H9 (cell line): ENCODE measurements around the gene IL4. TPM values are rescaled to one million over a fixed set of nuclear protein-coding genes. Genes with fewer than 3 reads are reported as not detected.

Experiments
- DNase-seq: peaks from one replicate; pipeline ENCODE4 v3.0.0-alpha.2; 2017
- H2AFZ ChIP-seq: one replicate; pipeline ENCODE4 v1.6.1; 2013; ENCODE audit warnings: mild to moderate bottlenecking, low read length, control low read depth, moderate library complexity
- H2AK5ac ChIP-seq: 2 replicates; pipeline ENCODE4 v1.6.1; 2013; ENCODE audit warnings: low read length, control low read depth, mixed read lengths; ENCODE audit not compliant: insufficient read length
- H2BK120ac ChIP-seq: one replicate; pipeline ENCODE4 v1.6.1; 2013; ENCODE audit warnings: low read depth, mild to moderate bottlenecking, low read length, control low read depth, inconsistent platforms; ENCODE audit not compliant: poor library complexity, severe bottlenecking
- H2BK12ac ChIP-seq: 2 replicates; pipeline ENCODE4 v1.6.1; 2013; ENCODE audit warnings: low read length, control low read depth, mixed read lengths, low read depth; ENCODE audit not compliant: insufficient read length
- H2BK15ac ChIP-seq: 2 replicates; pipeline ENCODE4 v1.6.1; 2013; ENCODE audit warnings: low read depth, low read length, control low read depth
- H2BK20ac ChIP-seq: one replicate; pipeline ENCODE4 v1.6.1; 2013; ENCODE audit warnings: low read depth, mild to moderate bottlenecking, low read length, control low read depth, inconsistent platforms; ENCODE audit not compliant: poor library complexity, severe bottlenecking
- H2BK5ac ChIP-seq: 2 replicates; pipeline ENCODE4 v1.6.1; 2013; ENCODE audit warnings: low read length, control low read depth, mixed read lengths; ENCODE audit not compliant: insufficient read length
- H3K14ac ChIP-seq: 2 replicates; pipeline ENCODE4 v1.6.1; 2013; ENCODE audit warnings: low read length, control low read depth; ENCODE audit not compliant: insufficient read depth
- H3K18ac ChIP-seq: 2 replicates; pipeline ENCODE4 v1.6.1; 2013; ENCODE audit warnings: low read depth, mild to moderate bottlenecking, mixed read lengths, low read length, control low read depth; ENCODE audit not compliant: insufficient read length
- H3K23ac ChIP-seq: 2 replicates; pipeline ENCODE4 v1.6.1; 2013; ENCODE audit warnings: low read length, control low read depth, mixed read lengths, low read depth; ENCODE audit not compliant: insufficient read length
- H3K23me2 ChIP-seq: 2 replicates; pipeline ENCODE4 v1.6.1; 2013; ENCODE audit warnings: low read depth, mild to moderate bottlenecking, mixed read lengths, low read length, control low read depth; ENCODE audit not compliant: insufficient read length, poor library complexity, severe bottlenecking
- H3K27ac ChIP-seq: 2 replicates; pipeline ENCODE4 v1.5.1; 2013; ENCODE audit warnings: low read length, control low read depth, mixed read lengths, low read depth; ENCODE audit not compliant: insufficient read length
- H3K27me3 ChIP-seq: 2 replicates; pipeline ENCODE4 v1.6.1; 2013; ENCODE audit warnings: low read length, control low read depth, inconsistent platforms; ENCODE audit not compliant: insufficient read depth
- H3K4ac ChIP-seq: 2 replicates; pipeline ENCODE4 v1.6.1; 2013; ENCODE audit warnings: low read depth, mild to moderate bottlenecking, control low read depth, inconsistent platforms, low read length, moderate library complexity
- H3K4me1 ChIP-seq: 2 replicates; pipeline ENCODE4 v1.6.1; 2013; ENCODE audit warnings: low read length, control low read depth, inconsistent platforms; ENCODE audit not compliant: insufficient read depth
- H3K4me2 ChIP-seq: 2 replicates; pipeline ENCODE4 v1.6.1; 2013; ENCODE audit warnings: low read length, control low read depth, mixed read lengths; ENCODE audit not compliant: insufficient read length, insufficient read depth
- H3K56ac ChIP-seq: 2 replicates; pipeline ENCODE4 v1.6.1; 2013; ENCODE audit warnings: low read depth, mild to moderate bottlenecking, mixed read lengths, low read length, control low read depth; ENCODE audit not compliant: insufficient read length
- H3K79me1 ChIP-seq: 2 replicates; pipeline ENCODE4 v1.6.1; 2013; ENCODE audit warnings: low read depth, mild to moderate bottlenecking, moderate library complexity, low read length, control low read depth, inconsistent platforms; ENCODE audit not compliant: insufficient read depth, poor library complexity, severe bottlenecking
- H3K79me2 ChIP-seq: 2 replicates; pipeline ENCODE4 v1.6.1; 2013; ENCODE audit warnings: low read length, control low read depth, inconsistent platforms; ENCODE audit not compliant: insufficient read depth
- H3K9ac ChIP-seq: 2 replicates; pipeline ENCODE4 v1.6.1; 2013; ENCODE audit warnings: low read length, control low read depth, mixed read lengths; ENCODE audit not compliant: insufficient read length; ENCODE audit errors: extremely low read depth
- H3K9me3 ChIP-seq: one replicate; pipeline ENCODE4 v1.6.1; 2013; ENCODE audit warnings: low read depth, low read length, inconsistent platforms; ENCODE audit not compliant: control insufficient read depth
- H3T11ph ChIP-seq: one replicate; pipeline ENCODE4 v1.6.1; 2013; ENCODE audit warnings: mild to moderate bottlenecking, low read length, control low read depth, inconsistent platforms
- H4K20me1 ChIP-seq: one replicate; pipeline ENCODE4 v1.6.1; 2013; ENCODE audit not compliant: control insufficient read depth, insufficient read length, insufficient read depth
- H4K5ac ChIP-seq: 2 replicates; pipeline ENCODE4 v1.6.1; 2013; ENCODE audit warnings: low read depth, mild to moderate bottlenecking, mixed read lengths, low read length, control low read depth; ENCODE audit not compliant: insufficient read length
- H4K8ac ChIP-seq: replicated peaks from 2 replicates; pipeline ENCODE4 v1.6.1; 2013; ENCODE audit warnings: low read length, control low read depth, mixed read lengths, low read depth; ENCODE audit not compliant: insufficient read length
- H4K91ac ChIP-seq: 2 replicates; pipeline ENCODE4 v1.6.1; 2013; ENCODE audit warnings: low read depth, mild to moderate bottlenecking, moderate library complexity, mixed read lengths, low read length, control low read depth; ENCODE audit not compliant: insufficient read length
- H3K27ac Mint-ChIP-seq, 3 experiments: 2 replicates in 2 of 3; 3 replicates in 1 of 3; pipeline ENCODE4 v1.8.0; 2020 to 2021; ENCODE audit warnings: mixed read lengths in 3 of 3, mild to moderate bottlenecking in 1 of 3, moderate library complexity in 1 of 3
- H3K27me3 Mint-ChIP-seq: 2 replicates; pipeline ENCODE4 v1.8.0; 2021; ENCODE audit warnings: low read depth, mild to moderate bottlenecking, moderate library complexity, mixed read lengths
- H3K36me3 Mint-ChIP-seq, 3 experiments: 2 replicates in 2 of 3; 3 replicates in 1 of 3; pipeline ENCODE4 v1.8.0; 2020 to 2021; ENCODE audit warnings: low read depth in 3 of 3, mixed read lengths in 3 of 3; ENCODE audit not compliant: insufficient read depth in 1 of 3
- H3K4me1 Mint-ChIP-seq, 2 experiments: 2 replicates each; pipeline ENCODE4 v1.8.0; 2020; ENCODE audit warnings: mixed read lengths in 2 of 2
- H3K4me3 Mint-ChIP-seq, 2 experiments: 2 replicates in 1 of 2; 3 replicates in 1 of 2; pipeline ENCODE4 v1.8.0; 2020 to 2021; ENCODE audit warnings: mild to moderate bottlenecking in 2 of 2, mixed read lengths in 2 of 2, moderate library complexity in 1 of 2
- H3K9me3 Mint-ChIP-seq, 2 experiments: 2 replicates in 1 of 2; 3 replicates in 1 of 2; pipeline ENCODE4 v1.8.0; 2020; ENCODE audit warnings: mild to moderate bottlenecking in 2 of 2, mixed read lengths in 2 of 2, moderate library complexity in 1 of 2
- WGBS: extraction: QIAGEN DNeasy Blood & Tissue Kit; methylation state at CpG from one replicate; pipeline ENCODE4 v1.1.7; 2013; ENCODE audit warnings: missing lambda C conversion rate, low lambda C conversion rate, mixed read lengths; ENCODE audit not compliant: insufficient read length; ENCODE audit errors: extremely low coverage; 5-methylcytosine and 5-hydroxymethylcytosine counted together
- total RNA-seq: library from RNA; stranded (reverse); gene quantifications from 2 replicates; pipeline ENCODE4 v1.2.1, GENCODE V29; 2021
- TF ChIP-seq, protein P1 (sequence below): fragments of 200-600 bp; sonication (generic); conservative IDR thresholded peaks from 3 replicates; pipeline ENCODE4 v1.8.0; 2021; ENCODE audit warnings: antibody characterized with exemption, mild to moderate bottlenecking

IL4 gene
- total RNA-seq, 1 experiment from 2014 or later, result not detected

GRCh38 chr5:132679717-132680380, 6.1 kb downstream of the IL4 start:
- no peaks in the 10 kb centered on the region; the same call in 1 of the 2 replicates for H3K27me3 Mint-ChIP-seq
- DNase-seq, result peak; percentile 21
- H3K4ac ChIP-seq, result no peak overlapping the region
- no peak overlapping the region for H4K8ac ChIP-seq
- H3K56ac ChIP-seq, result no peak overlapping the region
- TF ChIP-seq, protein P1, sequence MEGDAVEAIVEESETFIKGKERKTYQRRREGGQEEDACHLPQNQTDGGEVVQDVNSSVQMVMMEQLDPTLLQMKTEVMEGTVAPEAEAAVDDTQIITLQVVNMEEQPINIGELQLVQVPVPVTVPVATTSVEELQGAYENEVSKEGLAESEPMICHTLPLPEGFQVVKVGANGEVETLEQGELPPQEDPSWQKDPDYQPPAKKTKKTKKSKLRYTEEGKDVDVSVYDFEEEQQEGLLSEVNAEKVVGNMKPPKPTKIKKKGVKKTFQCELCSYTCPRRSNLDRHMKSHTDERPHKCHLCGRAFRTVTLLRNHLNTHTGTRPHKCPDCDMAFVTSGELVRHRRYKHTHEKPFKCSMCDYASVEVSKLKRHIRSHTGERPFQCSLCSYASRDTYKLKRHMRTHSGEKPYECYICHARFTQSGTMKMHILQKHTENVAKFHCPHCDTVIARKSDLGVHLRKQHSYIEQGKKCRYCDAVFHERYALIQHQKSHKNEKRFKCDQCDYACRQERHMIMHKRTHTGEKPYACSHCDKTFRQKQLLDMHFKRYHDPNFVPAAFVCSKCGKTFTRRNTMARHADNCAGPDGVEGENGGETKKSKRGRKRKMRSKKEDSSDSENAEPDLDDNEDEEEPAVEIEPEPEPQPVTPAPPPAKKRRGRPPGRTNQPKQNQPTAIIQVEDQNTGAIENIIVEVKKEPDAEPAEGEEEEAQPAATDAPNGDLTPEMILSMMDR, result no peak
- no peak overlapping the region for H3K4me2 ChIP-seq
- no peaks in the 10 kb centered on the region for H3K9me3 ChIP-seq
- WGBS, result no CpG with 5 or more reads among the region's 15 CpGs
- no peaks in the 10 kb centered on the region for H3K79me1 ChIP-seq
- no peak overlapping the region for H4K5ac ChIP-seq
- no peak overlapping the region for H2BK12ac ChIP-seq
- H3K9ac ChIP-seq, result no peak overlapping the region
- no peaks in the 10 kb centered on the region for H3K23me2 ChIP-seq
- no peak overlapping the region for H3K27ac ChIP-seq
- no peak overlapping the region for H2AFZ ChIP-seq
- no peak overlapping the region for H3K4me3 Mint-ChIP-seq
- no peak overlapping the region for H2BK15ac ChIP-seq
- no peak overlapping the region for H2AK5ac ChIP-seq
- no peaks in the 10 kb centered on the region for H3K4me1 ChIP-seq
- no peaks in the 10 kb centered on the region for H3K27me3 ChIP-seq
- H2BK20ac ChIP-seq, result no peak overlapping the region
- no peaks in the 10 kb centered on the region for H3K36me3 Mint-ChIP-seq
- no peak overlapping the region for H2BK120ac ChIP-seq
- no peak overlapping the region for H3T11ph ChIP-seq
- H3K9me3 Mint-ChIP-seq, result no peaks in the 10 kb centered on the region
- no peak overlapping the region for H3K23ac ChIP-seq
- no peak overlapping the region for H3K27ac Mint-ChIP-seq
- no peak overlapping the region for H3K18ac ChIP-seq
- no peak overlapping the region for H3K14ac ChIP-seq
- H3K79me2 ChIP-seq, result no peaks in the 10 kb centered on the region
- no peak overlapping the region for H2BK5ac ChIP-seq
- peaks cover 4 to 5% of the 10 kb centered on the region in 2 experiments; a peak in 1 of 4 replicates for H3K4me1 Mint-ChIP-seq
- peaks cover 3% of the 10 kb centered on the region for H4K20me1 ChIP-seq
- H4K91ac ChIP-seq, result no peak overlapping the region
